Pancreas (tissue), 10 donors: ENCODE measurements around the gene EEF1B2. TPM values are rescaled to one million over a fixed set of nuclear protein-coding genes. Genes with fewer than 3 reads are reported as not detected.

Experiments
- ATAC-seq, 4 donors: fragments of 200-7000 bp; cut with Tn5 transposase; one replicate each; pipeline versions ENCODE4 v1.8.0 to v1.9.1; 2020; ENCODE audit warnings: mild to moderate bottlenecking in 4 of 4, moderate library complexity in 4 of 4
- DNase-seq, 6 donors: peaks; one replicate each; pipeline ENCODE4 v3.0.0-alpha.2; 2020
- FAIRE-seq: peaks from 2 replicates; lab custom pipeline; 2012; peaks lifted over from hg19 to GRCh38; lab: Jason Lieb, UNC
- H3K27ac ChIP-seq, 4 donors: fragments of 200-600 bp; sonication (generic); 1 replicate in 3 of 4; 2 replicates in 1 of 4; pipeline versions ENCODE4 v1.5.0 to v1.8.0; 2020
- H3K27me3 ChIP-seq, 4 donors: fragments of 200-600 bp; one replicate each; pipeline ENCODE4 v1.8.0; 2021
- H3K36me3 ChIP-seq, 3 donors: fragments of 200-600 bp; sonication (generic) in 1 of 3; one replicate each; pipeline versions ENCODE4 v1.5.0 to v1.8.0; 2020 to 2021
- H3K4me1 ChIP-seq, 3 donors: fragments of 200-600 bp; one replicate each; pipeline ENCODE4 v1.8.0; 2021
- H3K4me3 ChIP-seq, 4 donors: fragments of 200-600 bp; sonication (generic) in 2 of 4; one replicate each; pipeline versions ENCODE4 v1.5.0 to v1.8.0; 2020 to 2021
- H3K9me3 ChIP-seq, 4 donors: fragments of 200-600 bp; one replicate each; pipeline ENCODE4 v1.8.0; 2021
- CTCF ChIP-seq, 4 donors: fragments of 200-600 bp; sonication (generic) in 3 of 4; IDR thresholded peaks; one replicate each; pipeline versions ENCODE4 v1.5.0 to v1.8.0; 2021; ENCODE audit warnings: antibody characterized with exemption in 4 of 4
- WGBS, 2 donors: extraction: QIAGEN DNeasy Blood & Tissue Kit; methylation state at CpG; one replicate each; pipeline ENCODE4 v1.1.7; 2013; 5-methylcytosine and 5-hydroxymethylcytosine counted together
- intact Hi-C, 3 donors: fragments of 100-400 bp; cut with DNase I; formaldehyde crosslinking; loops; one replicate each; pipeline versions ENCODE4 v1.11.1 to v1.14.2; 2022
- polyA plus RNA-seq, 2 donors: library from polyadenylated mRNA; stranded (reverse); fragments of 200-250 nt; gene quantifications; one replicate each; pipeline ENCODE4 v1.2.3, GENCODE V29; 2013
- total RNA-seq, 6 donors: library from RNA; stranded (reverse); fragmentation: NEBNext Ultra II Directional in 4 of 6; extraction: Animal tissue kit (Norgen Biotek cat#: 25700) in 4 of 6; gene quantifications; one replicate each; pipeline versions ENCODE4 v1.2.1 to v1.2.4, GENCODE V29; 2021 to 2023
- donor health status: healthy with polysubstance abuse.
- donor health status: DM: no; HTN: no; CAD: no; lungs with moderate emphysema.
- donor health status: DM: no; HTN: no; CAD: no.
- donor health status: control.
- donor health status: control.
- donor health status: Bipolar disorder and iron deficiency.
- donor health status: DM: yes; HTN: yes; CAD: no.
- donor health status: DM: no; HTN: no; CAD: no.
- donor health status: DM: no; HTN: no; CAD: no.
- donor health status: DM: yes; HTN: yes; CAD: no.

EEF1B2 gene
- total and polyA plus RNA-seq, 8 donors = 390 to 817 (median 485) TPM

GRCh38 chr2:206211657-206212255 lies 52.1 kb downstream of the EEF1B2 start:
- Histone ChIP-seq H3K4me3 (no peak overlapping the region), H3K9me3 (no peaks in the 10 kb centered on the region), H3K4me1 (no peaks in the 10 kb centered on the region), H3K27me3 (no peaks in the 10 kb centered on the region), H3K36me3 (no peaks in the 10 kb centered on the region), H3K27ac (no peak overlapping the region)
- ATAC-seq (no peak), FAIRE-seq (no peak), DNase-seq (no peak)
- intact Hi-C loops = no loop called here
- WGBS, 2 donors = 76 to 83% methylated on average over 2 of the region's 2 CpGs
- TF ChIP-seq CTCF (IDR thresholded peaks at IDR 0.05) = no peak

Other genes starting within 250 kb of the EEF1B2 start
- gene INO80D, start 73.7 kb upstream of the EEF1B2 start, total RNA-seq = 10 to 100 TPM in 3 of 6 donors, 1 to 10 TPM in 3; 9.4 to 15.0 (median 10.0) TPM
- 1 to 10 TPM; 2.7 to 3.8 TPM for gene INO80D, start 73.7 kb upstream of the EEF1B2 start, polyA plus RNA-seq
- 10 to 100 TPM; 24.5 to 42.1 (median 33.5) TPM for gene NDUFS1, start 451 bp upstream of the EEF1B2 start, total RNA-seq
- 10 to 100 TPM in 1 of 2 donors, 1 to 10 TPM in 1; 7.3 to 15.7 TPM for gene NDUFS1, start 451 bp upstream of the EEF1B2 start, polyA plus RNA-seq
- 10 to 100 TPM in 5 of 6 donors, 1 to 10 TPM in 1; 9.0 to 14.3 (median 12.6) TPM for gene ZDBF2, start 114.8 kb downstream of the EEF1B2 start, total RNA-seq
- 1 to 10 TPM; 1.6 to 3.5 TPM for gene ZDBF2, start 114.8 kb downstream of the EEF1B2 start, polyA plus RNA-seq